K562 (cell line): ENCODE results near the gene MOK.

Source experiments
- MTA3 ChIP-seq: fragments of 450-650 bp; formaldehyde crosslinking; IDR thresholded peaks from 2 replicates; pipeline ENCODE4 v1.6.1; 2017; ENCODE audit warnings: mild to moderate bottlenecking, borderline replicate concordance
- PTRF ChIP-seq: fragments of 450-650 bp; IDR thresholded peaks from 2 replicates; pipeline ENCODE4 v1.6.1; 2016; ENCODE audit warnings: mild to moderate bottlenecking, missing genetic modification characterization, missing compliant biosample characterization

- no peak for TF ChIP-seq PTRF
- no peak for TF ChIP-seq MTA3
Observed at GRCh38 chr14:102256716-102257115, 48.2 kb downstream of the MOK start.
